GM12801 (cell line): ENCODE results near the gene NEK3.

ENCODE experiments used
- CTCF ChIP-seq: IDR thresholded peaks from one replicate; pipeline ENCODE4 v1.5.1; 2011; ENCODE audit warnings: control low read depth; ENCODE audit not compliant: insufficient read length; ENCODE audit errors: extremely low read depth

Gene NEK3

GRCh38 chr13:52159159-52159982 lies at the start of gene NEK3:
NEK3 (minus strand) TSS chr13:52159597; CDS start chr13:52156191, 3,406 bp downstream.
- TF ChIP-seq CTCF, result no peak

GRCh38 chr13:52195401-52195837 lies 36.0 kb upstream of the NEK3 start:
- TF ChIP-seq CTCF, result no peak

GRCh38 chr13:52194184-52194868 lies 34.9 kb upstream of the NEK3 start:
- TF ChIP-seq CTCF, result no peak

- no peak for TF ChIP-seq CTCF
Observed at GRCh38 chr13:52187029-52187423, 27.6 kb upstream of the NEK3 start.

GRCh38 chr13:52179925-52180324 lies 20.5 kb upstream of the NEK3 start:
- TF ChIP-seq CTCF, result no peak

GRCh38 chr13:52177276-52177675 lies 17.9 kb upstream of the NEK3 start:
- no peak for TF ChIP-seq CTCF

GRCh38 chr13:52173373-52173772 lies 14.0 kb upstream of the NEK3 start:
- TF ChIP-seq CTCF, result no peak
